H9 (cell line): ENCODE results near the gene UBE2L3. TPM values are rescaled to one million over a fixed set of nuclear protein-coding genes. Genes with fewer than 3 reads are reported as not detected.

Source experiments
- DNase-seq: peaks from one replicate; pipeline ENCODE4 v3.0.0-alpha.2; 2017
- H2AFZ ChIP-seq: one replicate; pipeline ENCODE4 v1.6.1; 2013; ENCODE audit warnings: mild to moderate bottlenecking, low read length, control low read depth, moderate library complexity
- H2AK5ac ChIP-seq: 2 replicates; pipeline ENCODE4 v1.6.1; 2013; ENCODE audit warnings: low read length, control low read depth, mixed read lengths; ENCODE audit not compliant: insufficient read length
- H2BK120ac ChIP-seq: one replicate; pipeline ENCODE4 v1.6.1; 2013; ENCODE audit warnings: low read depth, mild to moderate bottlenecking, low read length, control low read depth, inconsistent platforms; ENCODE audit not compliant: poor library complexity, severe bottlenecking
- H2BK12ac ChIP-seq: 2 replicates; pipeline ENCODE4 v1.6.1; 2013; ENCODE audit warnings: low read length, control low read depth, mixed read lengths, low read depth; ENCODE audit not compliant: insufficient read length
- H2BK15ac ChIP-seq: 2 replicates; pipeline ENCODE4 v1.6.1; 2013; ENCODE audit warnings: low read depth, low read length, control low read depth
- H2BK20ac ChIP-seq: one replicate; pipeline ENCODE4 v1.6.1; 2013; ENCODE audit warnings: low read depth, mild to moderate bottlenecking, low read length, control low read depth, inconsistent platforms; ENCODE audit not compliant: poor library complexity, severe bottlenecking
- H2BK5ac ChIP-seq: 2 replicates; pipeline ENCODE4 v1.6.1; 2013; ENCODE audit warnings: low read length, control low read depth, mixed read lengths; ENCODE audit not compliant: insufficient read length
- H3K14ac ChIP-seq: 2 replicates; pipeline ENCODE4 v1.6.1; 2013; ENCODE audit warnings: low read length, control low read depth; ENCODE audit not compliant: insufficient read depth
- H3K18ac ChIP-seq: 2 replicates; pipeline ENCODE4 v1.6.1; 2013; ENCODE audit warnings: low read depth, mild to moderate bottlenecking, mixed read lengths, low read length, control low read depth; ENCODE audit not compliant: insufficient read length
- H3K23ac ChIP-seq: 2 replicates; pipeline ENCODE4 v1.6.1; 2013; ENCODE audit warnings: low read length, control low read depth, mixed read lengths, low read depth; ENCODE audit not compliant: insufficient read length
- H3K23me2 ChIP-seq: 2 replicates; pipeline ENCODE4 v1.6.1; 2013; ENCODE audit warnings: low read depth, mild to moderate bottlenecking, mixed read lengths, low read length, control low read depth; ENCODE audit not compliant: insufficient read length, poor library complexity, severe bottlenecking
- H3K27ac ChIP-seq: 2 replicates; pipeline ENCODE4 v1.5.1; 2013; ENCODE audit warnings: low read length, control low read depth, mixed read lengths, low read depth; ENCODE audit not compliant: insufficient read length
- H3K27me3 ChIP-seq: 2 replicates; pipeline ENCODE4 v1.6.1; 2013; ENCODE audit warnings: low read length, control low read depth, inconsistent platforms; ENCODE audit not compliant: insufficient read depth
- H3K4ac ChIP-seq: 2 replicates; pipeline ENCODE4 v1.6.1; 2013; ENCODE audit warnings: low read depth, mild to moderate bottlenecking, control low read depth, inconsistent platforms, low read length, moderate library complexity
- H3K4me1 ChIP-seq: 2 replicates; pipeline ENCODE4 v1.6.1; 2013; ENCODE audit warnings: low read length, control low read depth, inconsistent platforms; ENCODE audit not compliant: insufficient read depth
- H3K4me2 ChIP-seq: 2 replicates; pipeline ENCODE4 v1.6.1; 2013; ENCODE audit warnings: low read length, control low read depth, mixed read lengths; ENCODE audit not compliant: insufficient read length, insufficient read depth
- H3K56ac ChIP-seq: 2 replicates; pipeline ENCODE4 v1.6.1; 2013; ENCODE audit warnings: low read depth, mild to moderate bottlenecking, mixed read lengths, low read length, control low read depth; ENCODE audit not compliant: insufficient read length
- H3K79me1 ChIP-seq: 2 replicates; pipeline ENCODE4 v1.6.1; 2013; ENCODE audit warnings: low read depth, mild to moderate bottlenecking, moderate library complexity, low read length, control low read depth, inconsistent platforms; ENCODE audit not compliant: insufficient read depth, poor library complexity, severe bottlenecking
- H3K79me2 ChIP-seq: 2 replicates; pipeline ENCODE4 v1.6.1; 2013; ENCODE audit warnings: low read length, control low read depth, inconsistent platforms; ENCODE audit not compliant: insufficient read depth
- H3K9ac ChIP-seq: 2 replicates; pipeline ENCODE4 v1.6.1; 2013; ENCODE audit warnings: low read length, control low read depth, mixed read lengths; ENCODE audit not compliant: insufficient read length; ENCODE audit errors: extremely low read depth
- H3K9me3 ChIP-seq: one replicate; pipeline ENCODE4 v1.6.1; 2013; ENCODE audit warnings: low read depth, low read length, inconsistent platforms; ENCODE audit not compliant: control insufficient read depth
- H3T11ph ChIP-seq: one replicate; pipeline ENCODE4 v1.6.1; 2013; ENCODE audit warnings: mild to moderate bottlenecking, low read length, control low read depth, inconsistent platforms
- H4K20me1 ChIP-seq: one replicate; pipeline ENCODE4 v1.6.1; 2013; ENCODE audit not compliant: control insufficient read depth, insufficient read length, insufficient read depth
- H4K5ac ChIP-seq: 2 replicates; pipeline ENCODE4 v1.6.1; 2013; ENCODE audit warnings: low read depth, mild to moderate bottlenecking, mixed read lengths, low read length, control low read depth; ENCODE audit not compliant: insufficient read length
- H4K8ac ChIP-seq: replicated peaks from 2 replicates; pipeline ENCODE4 v1.6.1; 2013; ENCODE audit warnings: low read length, control low read depth, mixed read lengths, low read depth; ENCODE audit not compliant: insufficient read length
- H4K91ac ChIP-seq: 2 replicates; pipeline ENCODE4 v1.6.1; 2013; ENCODE audit warnings: low read depth, mild to moderate bottlenecking, moderate library complexity, mixed read lengths, low read length, control low read depth; ENCODE audit not compliant: insufficient read length
- H3K27ac Mint-ChIP-seq, 3 experiments: 2 replicates in 2 of 3; 3 replicates in 1 of 3; pipeline ENCODE4 v1.8.0; 2020 to 2021; ENCODE audit warnings: mixed read lengths in 3 of 3, mild to moderate bottlenecking in 1 of 3, moderate library complexity in 1 of 3
- H3K27me3 Mint-ChIP-seq: 2 replicates; pipeline ENCODE4 v1.8.0; 2021; ENCODE audit warnings: low read depth, mild to moderate bottlenecking, moderate library complexity, mixed read lengths
- H3K36me3 Mint-ChIP-seq, 3 experiments: 2 replicates in 2 of 3; 3 replicates in 1 of 3; pipeline ENCODE4 v1.8.0; 2020 to 2021; ENCODE audit warnings: low read depth in 3 of 3, mixed read lengths in 3 of 3; ENCODE audit not compliant: insufficient read depth in 1 of 3
- H3K4me1 Mint-ChIP-seq, 2 experiments: 2 replicates each; pipeline ENCODE4 v1.8.0; 2020; ENCODE audit warnings: mixed read lengths in 2 of 2
- H3K4me3 Mint-ChIP-seq, 2 experiments: 2 replicates in 1 of 2; 3 replicates in 1 of 2; pipeline ENCODE4 v1.8.0; 2020 to 2021; ENCODE audit warnings: mild to moderate bottlenecking in 2 of 2, mixed read lengths in 2 of 2, moderate library complexity in 1 of 2
- H3K9me3 Mint-ChIP-seq, 2 experiments: 2 replicates in 1 of 2; 3 replicates in 1 of 2; pipeline ENCODE4 v1.8.0; 2020; ENCODE audit warnings: mild to moderate bottlenecking in 2 of 2, mixed read lengths in 2 of 2, moderate library complexity in 1 of 2
- whole genome bisulfite sequencing: extraction: QIAGEN DNeasy Blood & Tissue Kit; methylation state at CpG from one replicate; pipeline ENCODE4 v1.1.7; 2013; ENCODE audit warnings: missing lambda C conversion rate, low lambda C conversion rate, mixed read lengths; ENCODE audit not compliant: insufficient read length; ENCODE audit errors: extremely low coverage; 5-methylcytosine and 5-hydroxymethylcytosine counted together
- total RNA-seq: library from RNA; stranded (reverse); gene quantifications from 2 replicates; pipeline ENCODE4 v1.2.1, GENCODE V29; 2021
- TF ChIP-seq, protein P1 (sequence below): fragments of 200-600 bp; sonication (generic); conservative IDR thresholded peaks from 3 replicates; pipeline ENCODE4 v1.8.0; 2021; ENCODE audit warnings: antibody characterized with exemption, mild to moderate bottlenecking

The UBE2L3 gene
- total RNA-seq, 1 experiment from 2014 or later, result 79.7 TPM

DNA sequence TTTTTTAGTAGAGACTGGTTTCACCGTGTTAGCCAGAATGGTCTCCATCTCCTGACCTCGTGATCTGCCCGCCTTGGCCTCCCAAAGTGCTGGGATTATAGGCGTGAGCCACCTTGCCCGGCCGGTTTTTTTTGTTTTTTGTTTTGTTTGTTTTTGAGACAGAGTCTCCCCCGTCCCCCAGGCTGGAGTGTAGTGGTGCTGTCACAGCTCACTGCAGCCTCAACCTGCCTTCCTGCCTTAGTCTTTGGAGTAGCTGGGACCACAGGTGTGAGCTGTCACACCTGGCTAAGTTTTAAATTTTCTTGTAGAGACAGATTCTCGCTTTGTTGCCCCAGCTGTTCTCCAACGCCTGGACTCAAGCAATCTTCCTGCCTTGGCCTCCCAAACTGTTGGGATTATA, 101.5 kb downstream of the UBE2L3 start:
- peaks cover 5 to 21% of the 10 kb centered on the region in 2 experiments for H3K4me1 Mint-ChIP-seq
- H3K27ac ChIP-seq, result no peak overlapping the region
- no peak overlapping the region for H3K9ac ChIP-seq
- no peak overlapping the region for H2BK120ac ChIP-seq
- no peak overlapping the region for H2BK20ac ChIP-seq
- no peak overlapping the region for H2BK15ac ChIP-seq
- no peak overlapping the region for H2AFZ ChIP-seq
- no peak overlapping the region for H4K5ac ChIP-seq
- H3K23me2 ChIP-seq, result no peaks in the 10 kb centered on the region
- TF ChIP-seq, protein P1, sequence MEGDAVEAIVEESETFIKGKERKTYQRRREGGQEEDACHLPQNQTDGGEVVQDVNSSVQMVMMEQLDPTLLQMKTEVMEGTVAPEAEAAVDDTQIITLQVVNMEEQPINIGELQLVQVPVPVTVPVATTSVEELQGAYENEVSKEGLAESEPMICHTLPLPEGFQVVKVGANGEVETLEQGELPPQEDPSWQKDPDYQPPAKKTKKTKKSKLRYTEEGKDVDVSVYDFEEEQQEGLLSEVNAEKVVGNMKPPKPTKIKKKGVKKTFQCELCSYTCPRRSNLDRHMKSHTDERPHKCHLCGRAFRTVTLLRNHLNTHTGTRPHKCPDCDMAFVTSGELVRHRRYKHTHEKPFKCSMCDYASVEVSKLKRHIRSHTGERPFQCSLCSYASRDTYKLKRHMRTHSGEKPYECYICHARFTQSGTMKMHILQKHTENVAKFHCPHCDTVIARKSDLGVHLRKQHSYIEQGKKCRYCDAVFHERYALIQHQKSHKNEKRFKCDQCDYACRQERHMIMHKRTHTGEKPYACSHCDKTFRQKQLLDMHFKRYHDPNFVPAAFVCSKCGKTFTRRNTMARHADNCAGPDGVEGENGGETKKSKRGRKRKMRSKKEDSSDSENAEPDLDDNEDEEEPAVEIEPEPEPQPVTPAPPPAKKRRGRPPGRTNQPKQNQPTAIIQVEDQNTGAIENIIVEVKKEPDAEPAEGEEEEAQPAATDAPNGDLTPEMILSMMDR, result no peak
- no peak for DNase-seq
- H3K14ac ChIP-seq, result no peak overlapping the region
- H3T11ph ChIP-seq, result no peak overlapping the region
- H4K91ac ChIP-seq, result no peak overlapping the region
- peaks cover under 1% of the 10 kb centered on the region for H3K27me3 Mint-ChIP-seq
- no peaks in the 10 kb centered on the region for H3K79me2 ChIP-seq
- no peaks in the 10 kb centered on the region for H3K9me3 ChIP-seq
- H3K27me3 ChIP-seq, result no peaks in the 10 kb centered on the region
- H3K23ac ChIP-seq, result no peak overlapping the region
- H3K4me3 Mint-ChIP-seq, result no peak overlapping the region
- H2BK5ac ChIP-seq, result no peak overlapping the region
- H3K36me3 Mint-ChIP-seq, result peaks cover 11 to 33% (median 32%) of the 10 kb centered on the region in 3 experiments; a peak in 6 of 7 replicates
- H3K18ac ChIP-seq, result no peak overlapping the region
- H2BK12ac ChIP-seq, result no peak overlapping the region
- H3K9me3 Mint-ChIP-seq, result no peaks in the 10 kb centered on the region; a peak in 1 of 5 replicates
- no peak overlapping the region for H3K56ac ChIP-seq
- no peak overlapping the region for H3K4me2 ChIP-seq
- no peak overlapping the region for H4K8ac ChIP-seq
- no peaks in the 10 kb centered on the region for H3K4me1 ChIP-seq
- H3K4ac ChIP-seq, result no peak overlapping the region
- no peaks in the 10 kb centered on the region for H4K20me1 ChIP-seq
- H3K27ac Mint-ChIP-seq, result peak overlapping the region in 1 of 3 experiments; percentile 58; a peak in 2 of 7 replicates
- no peak overlapping the region for H2AK5ac ChIP-seq
- no CpG with 5 or more reads among the region's 9 CpGs for WGBS
- H3K79me1 ChIP-seq, result peaks cover 3% of the 10 kb centered on the region
